Measurements from ENCODE around the gene HOXA13. TPM values are rescaled to one million over a fixed set of nuclear protein-coding genes. Genes with fewer than 3 reads are reported as not detected.

Gene HOXA13
- total RNA-seq, 5 donors from 2014 or later (not counting 1 experiment from before 2014, with no cell fraction given), result not detected

DNA sequence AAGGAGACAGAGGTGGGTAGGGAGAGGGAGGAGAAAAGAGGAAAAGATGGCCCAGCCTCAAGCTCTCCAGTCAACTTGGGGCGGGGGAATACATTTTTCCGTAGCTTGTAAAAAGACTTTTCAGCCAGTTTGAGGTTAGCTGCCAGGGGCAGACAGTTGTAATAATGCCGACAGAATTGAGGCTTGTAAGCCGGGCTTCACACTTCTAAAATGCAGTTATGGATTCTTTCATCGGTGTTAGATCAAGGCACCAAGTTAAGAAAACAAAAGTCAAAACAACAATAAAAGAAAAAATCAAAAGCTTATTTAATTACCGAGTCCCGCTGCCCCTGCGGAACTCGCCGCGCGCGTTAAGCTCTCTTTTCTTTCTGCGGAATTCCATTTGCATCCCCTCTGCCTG lies 42.3 kb upstream of the HOXA13 start:
- no peak overlapping the region for H3K4me3 ChIP-seq (ENCODE audit: control insufficient read depth in 1 of 2, extremely low read depth in 1 of 2, low read length in 1 of 2)
- H3K9me3 ChIP-seq, result no peaks in the 10 kb centered on the region
- peaks cover 22 to 95% of the 10 kb centered on the region in 2 experiments for H3K27me3 ChIP-seq (replicated peaks in 1 of 2; ENCODE audit: control insufficient read depth in 2 of 2, extremely low read depth in 1 of 2, insufficient read depth in 2 of 2, low read length in 1 of 2)
- peaks cover 0 to 30% of the 10 kb centered on the region in 2 experiments for H3K4me1 ChIP-seq (ENCODE audit: control insufficient read depth in 1 of 2, extremely low read depth in 1 of 2, insufficient read depth in 2 of 2, low read length in 2 of 2)
- H3K27ac Mint-ChIP-seq, result no peak overlapping the region
- ChIA-PET CTCF (interaction anchor here in 1 of 2 donors (0.6 kb wide), 1 partner anchor 311 kb away, joined by 3 read pairs; no protein-coding TSS in a partner anchor), POLR2A (no interaction called here)
- H3K4me3 Mint-ChIP-seq, result peak overlapping the region in 2 of 3 donors; percentile 10 to 49
- H3K4me1 Mint-ChIP-seq, result peaks cover 19 to 43% (median 31%) of the 10 kb centered on the region in 3 donors
- ATAC-seq (replicated peaks in 1 of 4) (no peak), DNase-seq (no peak)
- H3K9me3 Mint-ChIP-seq, result no peaks in the 10 kb centered on the region
- H3K36me3 ChIP-seq (ENCODE audit: control insufficient read depth in 2 of 2, extremely low read depth in 1 of 2, insufficient read depth in 1 of 2, low read length in 1 of 2), result no peaks in the 10 kb centered on the region
- H3K36me3 Mint-ChIP-seq, result no peaks in the 10 kb centered on the region
- no peak overlapping the region for H3K27ac ChIP-seq (ENCODE audit: low read length)
- peaks cover 62 to 87% of the 10 kb centered on the region in 2 donors for H3K27me3 Mint-ChIP-seq
- 12% methylated on average over 13 of the region's 14 CpGs for WGBS (ENCODE audit: insufficient coverage)

DNA sequence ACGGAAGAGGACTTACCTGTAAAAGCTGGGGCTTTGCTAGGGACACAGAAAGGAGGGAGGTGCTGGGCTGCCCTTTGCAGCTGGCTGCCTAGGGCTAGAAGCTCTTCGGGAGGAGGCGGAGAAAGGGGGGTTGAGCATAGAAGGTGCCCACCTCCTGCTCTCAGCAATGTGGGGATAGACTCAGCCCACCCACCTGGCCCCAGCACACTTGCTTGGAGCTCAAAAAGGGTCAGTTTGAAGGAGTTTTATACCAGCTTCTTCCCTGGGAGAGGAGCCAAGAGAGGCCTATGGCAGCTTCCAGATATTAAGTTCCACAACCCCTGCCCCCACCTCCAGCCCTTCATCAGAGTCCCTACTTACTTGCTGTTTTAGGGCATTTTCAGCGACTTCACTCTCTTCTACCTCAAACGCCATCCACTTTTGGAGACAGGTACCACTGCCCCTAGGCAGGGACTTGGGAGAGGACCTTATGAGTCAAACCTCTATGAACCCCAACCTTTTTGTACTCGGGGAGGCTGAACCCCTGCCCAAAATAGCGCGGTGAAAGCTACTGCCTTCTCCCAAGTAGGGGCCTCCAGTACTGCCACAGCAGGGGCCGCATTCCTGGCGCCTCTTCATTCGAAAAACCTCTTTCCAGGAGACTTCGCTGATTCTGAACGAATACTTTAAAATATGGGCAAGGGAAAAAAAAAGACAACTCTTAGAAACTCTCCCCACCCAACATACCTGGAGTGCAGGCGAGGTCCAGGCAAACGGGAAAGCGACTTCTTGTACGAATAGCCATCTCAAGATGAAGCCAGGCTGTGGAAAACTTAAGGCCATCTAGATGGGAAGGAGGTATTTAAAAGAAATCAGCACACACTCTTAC lies 41.5 kb upstream of the HOXA13 start:
- Mint-ChIP-seq H3K36me3 (no peaks in the 10 kb centered on the region), H3K27ac (no peak overlapping the region), H3K4me3 (no peak overlapping the region), H3K4me1 (peaks cover 19 to 39% (median 31%) of the 10 kb centered on the region in 3 donors), H3K27me3 (peaks cover 64 to 87% of the 10 kb centered on the region in 2 donors), H3K9me3 (no peaks in the 10 kb centered on the region)
- no peak for ATAC-seq (replicated peaks in 1 of 4)
- POLR2A ChIA-PET, result no interaction called here
- DNase-seq, result no peak
- Histone ChIP-seq H3K27ac (ENCODE audit: low read length) (no peak overlapping the region), H3K4me1 (ENCODE audit: control insufficient read depth in 1 of 2, extremely low read depth in 1 of 2, insufficient read depth in 2 of 2, low read length in 2 of 2) (peaks cover 0 to 30% of the 10 kb centered on the region in 2 experiments), H3K27me3 (replicated peaks in 1 of 2; ENCODE audit: control insufficient read depth in 2 of 2, extremely low read depth in 1 of 2, insufficient read depth in 2 of 2, low read length in 1 of 2) (peaks cover 23 to 95% of the 10 kb centered on the region in 2 experiments), H3K4me3 (ENCODE audit: control insufficient read depth in 1 of 2, extremely low read depth in 1 of 2, low read length in 1 of 2) (no peak overlapping the region), H3K36me3 (ENCODE audit: control insufficient read depth in 2 of 2, extremely low read depth in 1 of 2, insufficient read depth in 1 of 2, low read length in 1 of 2) (no peaks in the 10 kb centered on the region), H3K9me3 (no peaks in the 10 kb centered on the region)
- CTCF ChIA-PET, result interaction anchor here in 1 of 2 donors (0.6 kb wide), 2 partner anchors 43 to 312 kb away, joined by 3 read pairs; no protein-coding TSS in a partner anchor
- 11% methylated on average over 2 of the region's 17 CpGs for WGBS (ENCODE audit: insufficient coverage)

DNA sequence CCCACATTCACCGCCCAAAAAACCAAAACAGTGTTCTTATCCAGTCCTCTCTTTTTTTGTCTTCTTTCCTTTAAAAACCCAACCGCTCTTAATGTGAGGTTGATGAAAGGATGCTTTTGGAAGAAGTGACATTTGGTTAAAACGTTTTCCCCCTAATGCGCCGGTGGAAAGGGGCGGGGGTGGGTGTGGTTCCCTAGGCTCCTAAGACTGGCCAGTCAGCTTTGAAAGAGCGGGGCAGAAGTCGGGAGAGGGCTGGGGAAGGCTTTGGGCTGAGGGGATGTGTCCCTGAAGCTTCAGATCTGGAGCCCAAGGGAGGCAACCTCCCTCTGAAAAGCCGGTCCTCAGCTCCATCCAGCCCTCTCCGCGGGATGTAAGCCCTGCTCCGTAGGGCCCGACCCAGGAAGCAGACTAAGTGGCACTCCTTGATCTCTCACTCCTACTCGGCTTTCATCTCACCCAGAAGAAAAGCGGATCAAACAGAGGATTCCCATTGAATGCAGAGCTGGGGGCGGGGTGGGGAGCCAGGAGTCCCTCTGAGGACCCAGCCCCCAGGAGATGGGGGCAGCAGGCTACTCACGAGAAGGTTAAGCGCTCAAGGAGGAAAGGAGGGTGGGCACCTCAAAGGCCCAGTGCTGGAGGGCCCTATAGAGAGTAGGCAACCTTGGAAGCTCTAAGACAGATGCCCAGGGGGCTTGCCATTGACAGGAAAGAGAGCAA lies 40.3 kb upstream of the HOXA13 start:
- H3K27ac Mint-ChIP-seq, result peak overlapping the region in 1 of 2 donors; percentile 49
- Histone ChIP-seq H3K36me3 (ENCODE audit: control insufficient read depth in 2 of 2, extremely low read depth in 1 of 2, insufficient read depth in 1 of 2, low read length in 1 of 2) (no peaks in the 10 kb centered on the region), H3K27ac (ENCODE audit: low read length) (no peak overlapping the region), H3K4me3 (ENCODE audit: control insufficient read depth in 1 of 2, extremely low read depth in 1 of 2, low read length in 1 of 2) (no peak overlapping the region), H3K4me1 (ENCODE audit: control insufficient read depth in 1 of 2, extremely low read depth in 1 of 2, insufficient read depth in 2 of 2, low read length in 2 of 2) (peaks cover 0 to 33% of the 10 kb centered on the region in 2 experiments), H3K9me3 (no peaks in the 10 kb centered on the region), H3K27me3 (replicated peaks in 1 of 2; ENCODE audit: control insufficient read depth in 2 of 2, extremely low read depth in 1 of 2, insufficient read depth in 2 of 2, low read length in 1 of 2) (peaks cover 21 to 97% of the 10 kb centered on the region in 2 experiments)
- POLR2A ChIA-PET, result no interaction called here
- ATAC-seq (replicated peaks in 1 of 4) (no peak), DNase-seq (no peak)
- peaks cover 19 to 42% (median 35%) of the 10 kb centered on the region in 3 donors for H3K4me1 Mint-ChIP-seq
- no peaks in the 10 kb centered on the region for H3K9me3 Mint-ChIP-seq
- no peaks in the 10 kb centered on the region for H3K36me3 Mint-ChIP-seq
- WGBS (ENCODE audit: insufficient coverage), result 12% methylated on average over 6 of the region's 18 CpGs
- peak overlapping the region in 1 of 3 donors; percentile 43 for H3K4me3 Mint-ChIP-seq
- peaks cover 69 to 84% of the 10 kb centered on the region in 2 donors for H3K27me3 Mint-ChIP-seq
- CTCF ChIA-PET, result no interaction called here

DNA sequence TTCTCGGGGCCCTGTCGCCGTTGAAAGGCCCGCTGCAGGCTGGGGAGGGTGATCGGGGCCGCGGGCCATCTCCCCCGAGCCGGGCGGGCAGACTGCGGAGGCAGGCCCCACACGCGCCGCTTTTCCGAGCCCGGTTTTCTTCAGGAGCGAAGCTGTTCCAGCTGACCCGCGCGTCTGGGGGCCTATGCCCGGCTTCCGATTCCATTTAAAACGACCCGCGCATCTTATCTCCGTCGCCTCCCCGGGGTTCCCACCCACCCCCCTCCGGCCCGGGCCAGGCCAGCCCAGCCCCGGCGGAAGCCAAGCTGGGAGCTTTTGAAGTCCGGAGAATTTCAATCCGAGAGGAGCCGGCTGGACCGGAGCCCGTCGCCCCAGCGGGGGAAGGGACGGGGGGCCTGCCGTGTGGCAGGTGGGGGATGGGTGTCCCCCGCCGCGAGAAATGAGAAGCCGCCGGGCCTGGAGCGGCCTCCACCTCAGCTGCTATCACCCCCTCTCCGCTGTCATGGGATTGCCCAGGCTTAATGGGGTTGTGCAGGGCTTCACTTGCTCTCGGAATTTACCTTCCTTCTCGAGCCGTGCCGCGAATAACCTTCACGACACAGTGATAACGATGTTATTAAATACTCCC lies 39.6 kb upstream of the HOXA13 start:
- CTCF ChIA-PET, result no interaction called here
- no peaks in the 10 kb centered on the region for H3K9me3 Mint-ChIP-seq

DNA sequence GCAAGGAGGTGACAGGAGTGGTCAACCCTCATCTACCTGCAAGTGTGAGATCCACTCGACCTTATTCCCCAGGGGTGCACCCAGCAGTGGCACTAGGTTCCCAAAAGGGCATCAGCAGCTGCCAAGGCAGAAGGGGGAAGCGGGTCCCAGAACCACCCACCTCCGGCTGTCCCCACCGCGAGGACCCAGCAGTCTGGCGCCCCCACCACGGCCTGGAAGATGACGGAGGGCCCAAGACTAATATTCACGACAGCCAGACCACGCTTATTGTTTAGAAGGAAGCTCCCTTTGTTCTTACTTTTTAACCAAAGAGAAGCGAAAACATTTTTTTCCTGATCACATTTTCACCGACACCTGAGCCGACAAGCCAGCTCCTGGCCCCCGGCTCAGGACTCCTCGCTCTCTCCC lies 39.1 kb upstream of the HOXA13 start:
- peaks cover 18 to 96% of the 10 kb centered on the region in 2 experiments for H3K27me3 ChIP-seq (replicated peaks in 1 of 2; ENCODE audit: control insufficient read depth in 2 of 2, extremely low read depth in 1 of 2, insufficient read depth in 2 of 2, low read length in 1 of 2)
- H3K4me1 ChIP-seq (ENCODE audit: control insufficient read depth in 1 of 2, extremely low read depth in 1 of 2, insufficient read depth in 2 of 2, low read length in 2 of 2), result peaks cover 0 to 33% of the 10 kb centered on the region in 2 experiments
- Mint-ChIP-seq H3K27me3 (peaks cover 62 to 83% of the 10 kb centered on the region in 2 donors), H3K27ac (no peak overlapping the region), H3K9me3 (no peaks in the 10 kb centered on the region), H3K36me3 (no peaks in the 10 kb centered on the region), H3K4me3 (peak overlapping the region in 1 of 3 donors; percentile 43), H3K4me1 (peaks cover 10 to 37% (median 32%) of the 10 kb centered on the region in 3 donors)
- no peak overlapping the region for H3K27ac ChIP-seq (ENCODE audit: low read length)
- H3K9me3 ChIP-seq, result no peaks in the 10 kb centered on the region
- H3K36me3 ChIP-seq (ENCODE audit: control insufficient read depth in 2 of 2, extremely low read depth in 1 of 2, insufficient read depth in 1 of 2, low read length in 1 of 2), result no peaks in the 10 kb centered on the region
- ATAC-seq (replicated peaks in 1 of 4) (no peak), DNase-seq (no peak)
- ChIA-PET CTCF (no interaction called here), POLR2A (no interaction called here)
- no peak overlapping the region for H3K4me3 ChIP-seq (ENCODE audit: control insufficient read depth in 1 of 2, extremely low read depth in 1 of 2, low read length in 1 of 2)
- WGBS (ENCODE audit: insufficient coverage), result 29% methylated on average over 9 of the region's 15 CpGs

More for the DNA sequence above, 39.6 kb upstream of the HOXA13 start:
- no peak for DNase-seq
- Mint-ChIP-seq H3K4me3 (peak overlapping the region in 1 of 3 donors; percentile 43), H3K27ac (no peak overlapping the region), H3K4me1 (peaks cover 14 to 41% (median 34%) of the 10 kb centered on the region in 3 donors), H3K27me3 (peaks cover 62 to 83% of the 10 kb centered on the region in 2 donors), H3K36me3 (no peaks in the 10 kb centered on the region)
- H3K27ac ChIP-seq (ENCODE audit: low read length), result no peak overlapping the region
- no peaks in the 10 kb centered on the region for H3K9me3 ChIP-seq
- ATAC-seq (replicated peaks in 1 of 4), result no peak
- H3K4me1 ChIP-seq (ENCODE audit: control insufficient read depth in 1 of 2, extremely low read depth in 1 of 2, insufficient read depth in 2 of 2, low read length in 2 of 2), result peaks cover 0 to 33% of the 10 kb centered on the region in 2 experiments
- H3K36me3 ChIP-seq (ENCODE audit: control insufficient read depth in 2 of 2, extremely low read depth in 1 of 2, insufficient read depth in 1 of 2, low read length in 1 of 2), result no peaks in the 10 kb centered on the region
- no peak overlapping the region for H3K4me3 ChIP-seq (ENCODE audit: control insufficient read depth in 1 of 2, extremely low read depth in 1 of 2, low read length in 1 of 2)
- POLR2A ChIA-PET, result no interaction called here
- H3K27me3 ChIP-seq (replicated peaks in 1 of 2; ENCODE audit: control insufficient read depth in 2 of 2, extremely low read depth in 1 of 2, insufficient read depth in 2 of 2, low read length in 1 of 2), result peaks cover 22 to 97% of the 10 kb centered on the region in 2 experiments
- WGBS (ENCODE audit: insufficient coverage), result 7% methylated on average over 34 of the region's 55 CpGs
